ENCODE data around the gene ANKRD22.
A peak's percentile ranks its signal among the peaks of the same experiment; 100 is the strongest.

Gene ANKRD22

GRCh38 chr10:88880282-88881076, 28.8 kb upstream of the ANKRD22 start:
- DNase-seq = peak; percentile 19 to 51
- H3K4me2 ChIP-seq (ENCODE audit: low read length) = peak overlapping the region; percentile 100
- peaks cover 2% of the 10 kb centered on the region for H3K9me3 ChIP-seq (ENCODE audit: insufficient read depth, low read depth, low read length)
- H2BK12ac ChIP-seq (ENCODE audit: low read length) = no peak overlapping the region
- H3K18ac ChIP-seq (ENCODE audit: low read length) = no peak overlapping the region
- H2BK5ac ChIP-seq (ENCODE audit: low read depth, low read length, poor library complexity) = no peak overlapping the region
- no peak overlapping the region for H3K27ac ChIP-seq (ENCODE audit: low read depth, low read length)
- H2BK120ac ChIP-seq (ENCODE audit: insufficient read depth, low read length, poor library complexity) = no peak overlapping the region
- H3K9ac ChIP-seq (ENCODE audit: low read length) = peak overlapping the region; percentile 14
- no peaks in the 10 kb centered on the region for H3K79me1 ChIP-seq (ENCODE audit: low read length)
- no peaks in the 10 kb centered on the region for H3K36me3 ChIP-seq (ENCODE audit: control insufficient read depth in 1 of 2, insufficient read depth in 2 of 2, low read length in 2 of 2)
- no peak overlapping the region for H3K14ac ChIP-seq (ENCODE audit: low read length)
- H3K4me3 ChIP-seq (ENCODE audit: low read depth, low read length) = peak overlapping the region; percentile 91
- no peak overlapping the region for H3K4ac ChIP-seq (ENCODE audit: low read depth, low read length)
- WGBS (ENCODE audit: extremely low coverage, insufficient coverage, insufficient read length) = no CpG with 5 or more reads among the region's 84 CpGs
- no peak overlapping the region for H3K23ac ChIP-seq (ENCODE audit: low read length)
- peaks cover 0 to 3% of the 10 kb centered on the region in 2 experiments for H3K4me1 ChIP-seq (ENCODE audit: control insufficient read depth in 1 of 2, insufficient read depth in 2 of 2, low read length in 2 of 2)
- peak overlapping the region; percentile 6 for H2AFZ ChIP-seq (ENCODE audit: insufficient read depth, low read length, poor library complexity)
- no peak overlapping the region for H2AK5ac ChIP-seq (ENCODE audit: low read length)
- H4K8ac ChIP-seq (ENCODE audit: low read depth, low read length) = peak overlapping the region; percentile 17
- H4K12ac ChIP-seq (ENCODE audit: low read depth, low read length) = no peak overlapping the region
- H3K27me3 ChIP-seq (ENCODE audit: insufficient read depth, low read length) = peaks cover 13% of the 10 kb centered on the region
- H3K79me2 ChIP-seq (ENCODE audit: control insufficient read depth, insufficient read depth, low read length, poor library complexity) = no peaks in the 10 kb centered on the region
- H4K91ac ChIP-seq (ENCODE audit: low read depth, low read length) = no peak overlapping the region

- Histone ChIP-seq H3K4ac (ENCODE audit: low read depth, low read length) (no peak within 1 kb of the TSS), H3K4me3 (ENCODE audit: low read depth, low read length) (peak within 1 kb of the TSS; percentile 91), H3K27ac (ENCODE audit: low read depth, low read length) (no peak within 1 kb of the TSS), H3K23ac (ENCODE audit: low read length) (no peak within 1 kb of the TSS), H3K79me2 (ENCODE audit: control insufficient read depth, insufficient read depth, low read length, poor library complexity) (no peaks in the 10 kb centered on the region), H2AFZ (ENCODE audit: insufficient read depth, low read length, poor library complexity) (peak within 1 kb of the TSS; percentile 6), H2BK12ac (ENCODE audit: low read length) (no peak within 1 kb of the TSS), H2BK5ac (ENCODE audit: low read depth, low read length, poor library complexity) (no peak within 1 kb of the TSS), H3K36me3 (ENCODE audit: control insufficient read depth in 1 of 2, insufficient read depth in 2 of 2, low read length in 2 of 2) (no peaks in the 10 kb centered on the region), H3K79me1 (ENCODE audit: low read length) (no peaks in the 10 kb centered on the region), H4K8ac (ENCODE audit: low read depth, low read length) (peak within 1 kb of the TSS; percentile 17), H3K18ac (ENCODE audit: low read length) (no peak within 1 kb of the TSS), H2BK120ac (ENCODE audit: insufficient read depth, low read length, poor library complexity) (no peak within 1 kb of the TSS), H3K9me3 (ENCODE audit: insufficient read depth, low read depth, low read length) (peaks cover 2% of the 10 kb centered on the region), H3K4me1 (ENCODE audit: control insufficient read depth in 1 of 2, insufficient read depth in 2 of 2, low read length in 2 of 2) (peaks cover 0 to 3% of the 10 kb centered on the region in 2 experiments), H4K12ac (ENCODE audit: low read depth, low read length) (no peak within 1 kb of the TSS), H3K9ac (ENCODE audit: low read length) (peak within 1 kb of the TSS; percentile 14), H3K27me3 (ENCODE audit: insufficient read depth, low read length) (peaks cover 13% of the 10 kb centered on the region), H4K91ac (ENCODE audit: low read depth, low read length) (no peak within 1 kb of the TSS), H3K4me2 (ENCODE audit: low read length) (peak within 1 kb of the TSS; percentile 100), H2AK5ac (ENCODE audit: low read length) (no peak within 1 kb of the TSS), H3K14ac (ENCODE audit: low read length) (no peak within 1 kb of the TSS)
- peak in 1 of 2 donors; percentile 7 for DNase-seq
- WGBS (ENCODE audit: extremely low coverage, insufficient coverage, insufficient read length) = no CpG with 5 or more reads among the region's 26 CpGs
Measured at GRCh38 chr10:88879534-88880281, 28.1 kb upstream of the ANKRD22 start, which contains the start of gene STAMBPL1. TSS of gene STAMBPL1 (plus strand) at chr10:88880245. CDS start at chr10:88901709, 21,464 bp downstream.

- Histone ChIP-seq H3K4me2 (ENCODE audit: low read length) (no peak overlapping the region), H3K4ac (ENCODE audit: low read depth, low read length) (no peak overlapping the region), H3K79me2 (ENCODE audit: control insufficient read depth, insufficient read depth, low read length, poor library complexity) (no peaks in the 10 kb centered on the region), H3K9ac (ENCODE audit: low read length) (no peak overlapping the region), H3K4me3 (ENCODE audit: low read depth, low read length) (no peak overlapping the region), H3K9me3 (ENCODE audit: insufficient read depth, low read depth, low read length) (peaks cover 2% of the 10 kb centered on the region), H4K8ac (ENCODE audit: low read depth, low read length) (no peak overlapping the region), H2BK120ac (ENCODE audit: insufficient read depth, low read length, poor library complexity) (no peak overlapping the region), H2BK5ac (ENCODE audit: low read depth, low read length, poor library complexity) (no peak overlapping the region), H2BK12ac (ENCODE audit: low read length) (no peak overlapping the region), H2AK5ac (ENCODE audit: low read length) (no peak overlapping the region), H3K36me3 (ENCODE audit: control insufficient read depth in 1 of 2, insufficient read depth in 2 of 2, low read length in 2 of 2) (no peaks in the 10 kb centered on the region), H3K23ac (ENCODE audit: low read length) (no peak overlapping the region), H3K27ac (ENCODE audit: low read depth, low read length) (no peak overlapping the region), H2AFZ (ENCODE audit: insufficient read depth, low read length, poor library complexity) (no peak overlapping the region), H3K18ac (ENCODE audit: low read length) (no peak overlapping the region), H3K79me1 (ENCODE audit: low read length) (no peaks in the 10 kb centered on the region), H3K14ac (ENCODE audit: low read length) (no peak overlapping the region), H4K12ac (ENCODE audit: low read depth, low read length) (no peak overlapping the region), H4K91ac (ENCODE audit: low read depth, low read length) (no peak overlapping the region), H3K27me3 (ENCODE audit: insufficient read depth, low read length) (peaks cover 13% of the 10 kb centered on the region), H3K4me1 (ENCODE audit: control insufficient read depth in 1 of 2, insufficient read depth in 2 of 2, low read length in 2 of 2) (peaks cover 0 to 3% of the 10 kb centered on the region in 2 experiments)
- no CpG with 5 or more reads among the region's 6 CpGs for WGBS (ENCODE audit: extremely low coverage, insufficient coverage, insufficient read length)
- no peak for DNase-seq
Measured at GRCh38 chr10:88877298-88877697, 25.7 kb upstream of the ANKRD22 start.

- H3K9me3 ChIP-seq (ENCODE audit: insufficient read depth, low read depth, low read length) = no peaks in the 10 kb centered on the region
- no peak overlapping the region for H3K18ac ChIP-seq (ENCODE audit: low read length)
- H3K4me2 ChIP-seq (ENCODE audit: low read length) = no peak overlapping the region
- no peak overlapping the region for H2BK5ac ChIP-seq (ENCODE audit: low read depth, low read length, poor library complexity)
- no peaks in the 10 kb centered on the region for H3K79me1 ChIP-seq (ENCODE audit: low read length)
- no peak overlapping the region for H2BK120ac ChIP-seq (ENCODE audit: insufficient read depth, low read length, poor library complexity)
- no peak overlapping the region for H3K23ac ChIP-seq (ENCODE audit: low read length)
- H3K4ac ChIP-seq (ENCODE audit: low read depth, low read length) = no peak overlapping the region
- no peak overlapping the region for H3K14ac ChIP-seq (ENCODE audit: low read length)
- H3K27ac ChIP-seq (ENCODE audit: low read depth, low read length) = no peak overlapping the region
- H4K12ac ChIP-seq (ENCODE audit: low read depth, low read length) = no peak overlapping the region
- H4K8ac ChIP-seq (ENCODE audit: low read depth, low read length) = no peak overlapping the region
- no peak overlapping the region for H4K91ac ChIP-seq (ENCODE audit: low read depth, low read length)
- peaks cover 7% of the 10 kb centered on the region for H3K27me3 ChIP-seq (ENCODE audit: insufficient read depth, low read length)
- H3K79me2 ChIP-seq (ENCODE audit: control insufficient read depth, insufficient read depth, low read length, poor library complexity) = no peaks in the 10 kb centered on the region
- DNase-seq = no peak
- no peak overlapping the region for H3K4me3 ChIP-seq (ENCODE audit: low read depth, low read length)
- no peak overlapping the region for H3K9ac ChIP-seq (ENCODE audit: low read length)
- H3K4me1 ChIP-seq (ENCODE audit: control insufficient read depth in 1 of 2, insufficient read depth in 2 of 2, low read length in 2 of 2) = no peaks in the 10 kb centered on the region
- H2AK5ac ChIP-seq (ENCODE audit: low read length) = no peak overlapping the region
- H3K36me3 ChIP-seq (ENCODE audit: control insufficient read depth in 1 of 2, insufficient read depth in 2 of 2, low read length in 2 of 2) = no peaks in the 10 kb centered on the region
- H2AFZ ChIP-seq (ENCODE audit: insufficient read depth, low read length, poor library complexity) = no peak overlapping the region
- no peak overlapping the region for H2BK12ac ChIP-seq (ENCODE audit: low read length)
Measured at GRCh38 chr10:88875081-88875480, 23.4 kb upstream of the ANKRD22 start.
